Astrocyte of the spinal cord (primary cell): ENCODE results near the gene RGS9BP.
A peak's percentile ranks its signal among the peaks of the same experiment; 100 is the strongest.
"Not testable (repeated sequence)": the region's sequence is repeated elsewhere in the genome, so short reads cannot be mapped to it uniquely, and the experiment has no call there.

Source experiments
- DNase-seq: peaks from one replicate; pipeline ENCODE4 v3.0.0; 2011; ENCODE audit warnings: low read depth, low spot score
- H3K4me3 ChIP-seq: 2 replicates; pipeline ENCODE4 v1.5.1; 2011; ENCODE audit warnings: low read depth, mild to moderate bottlenecking, low read length, moderate library complexity
- CTCF ChIP-seq: IDR thresholded peaks from 2 replicates; pipeline ENCODE4 v1.5.1; 2012; ENCODE audit warnings: low read depth, mild to moderate bottlenecking, low read length, inconsistent platforms
- in situ Hi-C: cut with HindIII; loops from 2 replicates; pipeline ENCODE4 v1.10.0; 2017; ENCODE audit warnings: low sequenced_read_pairs

RGS9BP gene

GRCh38 chr19:32652894-32653598 is 22.6 kb upstream of the RGS9BP start:
- peak; percentile 57 for DNase-seq
- no peak overlapping the region for H3K4me3 ChIP-seq
- no peak for TF ChIP-seq CTCF
- in situ Hi-C loops, result no loop called here

- no peak for DNase-seq
- in situ Hi-C loops, result no loop called here
- no peak for TF ChIP-seq CTCF
- no peak overlapping the region for H3K4me3 ChIP-seq
Observed at GRCh38 chr19:32653599-32653915, 22.1 kb upstream of the RGS9BP start.

GRCh38 chr19:32656379-32656778 is 19.3 kb upstream of the RGS9BP start:
- in situ Hi-C loops, result not testable (repeated sequence)

GRCh38 chr19:32658075-32658474 is 17.6 kb upstream of the RGS9BP start:
- DNase-seq, result no peak
- TF ChIP-seq CTCF, result no peak
- in situ Hi-C loops, result no loop called here
- H3K4me3 ChIP-seq, result no peak overlapping the region

More at GRCh38 chr19:32656379-32656778, 19.3 kb upstream of the RGS9BP start:
- not testable (repeated sequence) for H3K4me3 ChIP-seq, DNase-seq

- DNase-seq, result no peak
- in situ Hi-C loops, result no loop called here
- no peak overlapping the region for H3K4me3 ChIP-seq
- TF ChIP-seq CTCF, result no peak
Observed at GRCh38 chr19:32658527-32658926, 17.1 kb upstream of the RGS9BP start.

GRCh38 chr19:32661318-32661717 is 14.3 kb upstream of the RGS9BP start:
- H3K4me3 ChIP-seq, result no peak overlapping the region
- in situ Hi-C loops, result no loop called here
- no peak for TF ChIP-seq CTCF
- DNase-seq, result no peak

- no peak for TF ChIP-seq CTCF
- in situ Hi-C loops, result no loop called here
- peak; percentile 49 for DNase-seq
- no peak overlapping the region for H3K4me3 ChIP-seq
Observed at GRCh38 chr19:32662186-32662585, 13.5 kb upstream of the RGS9BP start.
